HepG2 (cell line): ENCODE results near the gene GTF3C5. TPM values are rescaled to one million over a fixed set of nuclear protein-coding genes. Genes with fewer than 3 reads are reported as not detected.

Experiments
- ATAC-seq: fragments of 200-7000 bp; cut with Tn5 transposase; 3 replicates; pipeline ENCODE4 v1.9.1; 2020; ENCODE audit warnings: mild to moderate bottlenecking, moderate library complexity
- BruUV-seq: library from RNA; stranded (reverse); fragments of 400-500 nt; replicated peaks from 2 replicates; lab custom pipeline; 2021; lab: Mats Ljungman, UMichigan
- CTCF ChIA-PET: fragments of 300-600 bp; formaldehyde crosslinking; extraction: SDS; loops from one replicate; lab custom pipeline; 2021; ENCODE audit warnings: low total read pairs, inconsistent platforms, low intra/inter-chr PET ratio; lab: Yijun Ruan, JAX
- POLR2A ChIA-PET: fragments of 350-600 bp; sonication (Branson Sonifier 250); formaldehyde crosslinking; loops from one replicate; lab custom pipeline; 2020; ENCODE audit warnings: antibody characterized with exemption, inconsistent platforms; lab: Yijun Ruan, JAX
- DNase-seq: peaks from one replicate; pipeline ENCODE4 v3.0.0-alpha.2; 2015; ENCODE audit warnings: low spot score
- FAIRE-seq: peaks from 3 replicates; lab custom pipeline; 2011; peaks lifted over from hg19 to GRCh38; lab: Jason Lieb, UNC
- H2AFZ ChIP-seq: one replicate; pipeline ENCODE4 v1.6.1; 2011; ENCODE audit warnings: low read length, inconsistent platforms
- H3K27ac ChIP-seq: fragments of 300-600 bp; 3 replicates; pipeline ENCODE4 v1.8.0; 2011; ENCODE audit warnings: mixed run types, mild to moderate bottlenecking, mixed read lengths, low read length, inconsistent platforms; ENCODE audit not compliant: insufficient read depth; ENCODE audit errors: extremely low read length
- H3K27me3 ChIP-seq, 2 experiments: fragments of 200-600 bp in 1 of 2; 2 replicates in 1 of 2; 3 replicates in 1 of 2; pipeline versions ENCODE4 v1.6.0 to v1.8.0; 2011; ENCODE audit warnings: low read length in 2 of 2, mild to moderate bottlenecking in 2 of 2, moderate library complexity in 2 of 2, inconsistent platforms in 1 of 2; ENCODE audit not compliant: insufficient read depth in 2 of 2, control insufficient read depth in 1 of 2
- H3K36me3 ChIP-seq, 2 experiments: fragments of 200-600 bp in 1 of 2; replicated peaks in 1 of 2; 2 replicates in 1 of 2; 3 replicates in 1 of 2; pipeline versions ENCODE4 v1.5.1 to v1.8.0; 2011; ENCODE audit warnings: low read length in 2 of 2, inconsistent platforms in 1 of 2; ENCODE audit not compliant: insufficient read depth in 2 of 2, control insufficient read depth in 1 of 2
- H3K4me1 ChIP-seq: 2 replicates; pipeline ENCODE4 v1.5.1; 2012; ENCODE audit warnings: low read length, inconsistent platforms; ENCODE audit not compliant: insufficient read depth
- H3K4me2 ChIP-seq: 2 replicates; pipeline ENCODE4 v1.6.0; 2011; ENCODE audit warnings: low read depth, low read length, inconsistent platforms
- H3K4me3 ChIP-seq, 3 experiments: fragments of 200-600 bp in 1 of 3; sonication (generic), shearing (Covaris generic) in 1 of 3; replicated peaks in 1 of 3; 2 replicates each; pipeline ENCODE4 v1.5.1; 2011 to 2016; ENCODE audit warnings: low read length in 3 of 3, inconsistent platforms in 2 of 3, low read depth in 2 of 3, mild to moderate bottlenecking in 2 of 3, control low read depth in 1 of 3, mixed read lengths in 1 of 3; ENCODE audit not compliant: insufficient read depth in 1 of 3
- H3K79me2 ChIP-seq: one replicate; pipeline ENCODE4 v1.6.1; 2011; ENCODE audit warnings: low read length, inconsistent platforms; ENCODE audit not compliant: insufficient read depth
- H3K9ac ChIP-seq: 2 replicates; pipeline ENCODE4 v1.6.0; 2011; ENCODE audit warnings: mild to moderate bottlenecking, low read depth, low read length, inconsistent platforms; ENCODE audit not compliant: insufficient read depth
- H3K9me3 ChIP-seq: 2 replicates; pipeline ENCODE4 v1.5.1; 2012; ENCODE audit warnings: mild to moderate bottlenecking, low read length
- H4K20me1 ChIP-seq: 2 replicates; pipeline ENCODE4 v1.6.0; 2011; ENCODE audit warnings: inconsistent platforms, mild to moderate bottlenecking, low read length, moderate library complexity; ENCODE audit not compliant: insufficient read depth
- ETV5 ChIP-seq: IDR thresholded peaks from 2 replicates; pipeline ENCODE4 v1.6.1; 2018; ENCODE audit warnings: missing biosample characterization, missing genetic modification reagents, inconsistent platforms, borderline replicate concordance
- NFE2L1 ChIP-seq: sonication (generic); formaldehyde crosslinking; IDR thresholded peaks from 2 replicates; pipeline ENCODE4 v1.4.0; 2020; ENCODE audit warnings: missing genetic modification reagents, mild to moderate bottlenecking, borderline replicate concordance
- THYN1 ChIP-seq: sonication (generic); formaldehyde crosslinking; IDR thresholded peaks from 2 replicates; pipeline ENCODE4 v1.8.1; 2023; ENCODE audit warnings: low read depth, mild to moderate bottlenecking, moderate library complexity, missing genetic modification reagents, borderline replicate concordance
- ZKSCAN8 ChIP-seq: IDR thresholded peaks from 2 replicates; pipeline ENCODE4 v1.6.1; 2016; ENCODE audit warnings: borderline replicate concordance, missing genetic modification reagents, missing compliant biosample characterization
- ZNF768 ChIP-seq: sonication (generic); formaldehyde crosslinking; IDR thresholded peaks from 2 replicates; pipeline ENCODE4 v1.4.0; 2020; ENCODE audit warnings: missing genetic modification reagents
- ZNF780A ChIP-seq: sonication (generic); formaldehyde crosslinking; IDR thresholded peaks from 2 replicates; pipeline ENCODE4 v1.8.0; 2022; ENCODE audit warnings: mild to moderate bottlenecking, missing genetic modification reagents, moderate library complexity
- WGBS: methylation state at CpG from one replicate; pipeline ENCODE4 v1.1.6; 2017; ENCODE audit warnings: low lambda C conversion rate; 5-methylcytosine and 5-hydroxymethylcytosine counted together
- in situ Hi-C: cut with HindIII; loops from 2 replicates; pipeline ENCODE4 v1.10.0; 2017; ENCODE audit warnings: low pct_unique_long_range_greater_than_20kb; ENCODE audit not compliant: extremely low pct_ligation_motif_present
- intact Hi-C: fragments of 100-400 bp; cut with micrococcal nuclease; formaldehyde crosslinking; loops from one replicate; pipeline ENCODE4 v1.10.0; 2022; ENCODE audit not compliant: unreplicated experiment
- polyA plus RNA-seq, 8 experiments: library from polyadenylated mRNA; depleted of rRNA in 3 of 8; stranded (reverse) in 7 of 8; unstranded in 1 of 8; fragments of >200 nt; fragmentation: Illumina TruSeq in 4 of 8; extraction: Trizol in 4 of 8; gene quantifications; 2 replicates each; pipeline versions ENCODE4 v1.2.1 to v1.2.3, GENCODE V29; 2011 to 2016; ENCODE audit warnings: low read depth in 4 of 8, missing spikeins in 1 of 8, mixed read lengths in 1 of 8; ENCODE audit not compliant: insufficient read depth in 1 of 8
- total RNA-seq, 5 experiments: library from RNA; depleted of rRNA; stranded (reverse); fragments of >200 nt; fragmentation: Illumina TruSeq; extraction: Trizol; gene quantifications; 2 replicates each; pipeline ENCODE4 v1.2.3, GENCODE V29; 2016; ENCODE audit warnings: low read depth in 1 of 5

The GTF3C5 gene
- total and polyA plus RNA-seq, 2 of the 13 experiments (the other 11 are each of a cell fraction or from before 2014, with no cell fraction given) = 66.9 to 92.6 TPM

GRCh38 chr9:132985071-132985350, 45.8 kb upstream of the GTF3C5 start:
- H4K20me1 ChIP-seq = no peaks in the 10 kb centered on the region
- no TSS peak for BruUV-seq

GRCh38 chr9:132985489-132985888, 45.3 kb upstream of the GTF3C5 start:
- peaks cover 45% of the 10 kb centered on the region for H3K4me1 ChIP-seq
- no peak for FAIRE-seq
- BruUV-seq = no TSS peak
- ChIA-PET POLR2A (no interaction called here), CTCF (no interaction called here)
- H3K9ac ChIP-seq = no peak overlapping the region
- in situ Hi-C loops = no loop called here
- no peaks in the 10 kb centered on the region for H4K20me1 ChIP-seq
- H3K27ac ChIP-seq = no peak overlapping the region
- intact Hi-C loops = no loop called here
- H3K4me2 ChIP-seq = no peak overlapping the region
- WGBS = 74% methylated on average over 6 of the region's 8 CpGs
- no peaks in the 10 kb centered on the region for H3K79me2 ChIP-seq
- no peak overlapping the region for H2AFZ ChIP-seq
- ATAC-seq = no peak
- TF ChIP-seq ZNF768 (CRISPR knock-in tag) = peak; percentile 90
- TF ChIP-seq THYN1 (CRISPR knock-in tag) = no peak
- H3K4me3 ChIP-seq = no peak overlapping the region
- H3K9me3 ChIP-seq = no peaks in the 10 kb centered on the region
- no peaks in the 10 kb centered on the region for H3K36me3 ChIP-seq
- DNase-seq = no peak
- peaks cover 5 to 32% of the 10 kb centered on the region in 2 experiments; a peak in 3 of 5 replicates for H3K27me3 ChIP-seq

More at GRCh38 chr9:132985071-132985350, 45.8 kb upstream of the GTF3C5 start:
- intact Hi-C loops (no loop called here), in situ Hi-C loops (no loop called here)
- ATAC-seq (no peak), FAIRE-seq (no peak), DNase-seq (no peak)
- no peak for TF ChIP-seq NFE2L1 (CRISPR knock-in tag)
- no peak for TF ChIP-seq ETV5 (CRISPR knock-in tag)
- no peak for TF ChIP-seq ZNF780A (CRISPR knock-in tag)
- no peak for TF ChIP-seq ZKSCAN8
- ChIA-PET POLR2A (no interaction called here), CTCF (no interaction called here)
- Histone ChIP-seq H3K9ac (no peak overlapping the region), H3K27ac (no peak overlapping the region), H2AFZ (no peak overlapping the region), H3K27me3 (peaks cover 5 to 32% of the 10 kb centered on the region in 2 experiments; a peak in 3 of 5 replicates), H3K4me1 (peaks cover 45% of the 10 kb centered on the region), H3K4me2 (no peak overlapping the region), H3K79me2 (no peaks in the 10 kb centered on the region), H3K36me3 (no peaks in the 10 kb centered on the region), H3K9me3 (no peaks in the 10 kb centered on the region), H3K4me3 (no peak overlapping the region)
- WGBS = 35% methylated on average over 4 of the region's 4 CpGs
